HG03095 (cell line): ENCODE measurements around the gene GPR152.
"Not testable (repeated sequence)": the region's sequence is repeated elsewhere in the genome, so short reads cannot be mapped to it uniquely, and the experiment has no call there.

Experiments used
- ATAC-seq: cut with Tn5 transposase; IDR thresholded peaks from one replicate; pipeline ENCODE4 v1.9.1; 2021; ENCODE audit warnings: moderate library complexity; ENCODE audit not compliant: unreplicated experiment

Gene GPR152

GRCh38 chr11:67466962-67467771 lies 14.6 kb upstream of the GPR152 start:
- no peak for ATAC-seq

- no peak for ATAC-seq
Measured at GRCh38 chr11:67466367-67466766, 13.8 kb upstream of the GPR152 start.

- ATAC-seq = not testable (repeated sequence)
Measured at GRCh38 chr11:67465530-67465929, 13.0 kb upstream of the GPR152 start.

- no peak for ATAC-seq
Measured at GRCh38 chr11:67465189-67465510, 12.6 kb upstream of the GPR152 start.

GRCh38 chr11:67464411-67465188 lies 12.1 kb upstream of the GPR152 start:
- peak; percentile 43 for ATAC-seq

GRCh38 chr11:67463680-67464410 lies 11.3 kb upstream of the GPR152 start:
- no peak for ATAC-seq

GRCh38 chr11:67463186-67463585 lies 10.7 kb upstream of the GPR152 start:
- ATAC-seq = no peak

GRCh38 chr11:67458266-67458665 lies 5.7 kb upstream of the GPR152 start:
- no peak for ATAC-seq

GRCh38 chr11:67457453-67457852 lies 4.9 kb upstream of the GPR152 start:
- ATAC-seq = no peak

- ATAC-seq = no peak
Measured at GRCh38 chr11:67456068-67456705, 3.7 kb upstream of the GPR152 start.

GRCh38 chr11:67455054-67455453 lies 2.5 kb upstream of the GPR152 start, which contains the start of gene CABP4:
Gene CABP4 (plus strand): TSS chr11:67455354. CDS start chr11:67455424, 70 bp downstream.
- no peak for ATAC-seq

- ATAC-seq = no peak
Measured at GRCh38 chr11:67453816-67454732, 1.5 kb upstream of the GPR152 start.

GRCh38 chr11:67451658-67451976 lies 912 bp downstream of the GPR152 start:
- no peak for ATAC-seq

GRCh38 chr11:67450796-67451657 lies 1.5 kb downstream of the GPR152 start:
- ATAC-seq = no peak

- ATAC-seq = no peak
Measured at GRCh38 chr11:67449116-67449844, 3.2 kb downstream of the GPR152 start.

GRCh38 chr11:67448220-67448609 lies 4.3 kb downstream of the GPR152 start:
- no peak for ATAC-seq

GRCh38 chr11:67445515-67445914 lies 7.0 kb downstream of the GPR152 start:
- no peak for ATAC-seq
